Anterior cingulate cortex (tissue), 58 donors: ENCODE measurements around the gene MUC22.
"Not testable (repeated sequence)": the region's sequence is repeated elsewhere in the genome, so short reads cannot be mapped to it uniquely, and the experiment has no call there.

ENCODE experiments used
- DNase-seq, 58 donors: peaks; one replicate each; lab custom pipeline; 2025; lab: John Stamatoyannopoulos, UW

MUC22 gene

DNA sequence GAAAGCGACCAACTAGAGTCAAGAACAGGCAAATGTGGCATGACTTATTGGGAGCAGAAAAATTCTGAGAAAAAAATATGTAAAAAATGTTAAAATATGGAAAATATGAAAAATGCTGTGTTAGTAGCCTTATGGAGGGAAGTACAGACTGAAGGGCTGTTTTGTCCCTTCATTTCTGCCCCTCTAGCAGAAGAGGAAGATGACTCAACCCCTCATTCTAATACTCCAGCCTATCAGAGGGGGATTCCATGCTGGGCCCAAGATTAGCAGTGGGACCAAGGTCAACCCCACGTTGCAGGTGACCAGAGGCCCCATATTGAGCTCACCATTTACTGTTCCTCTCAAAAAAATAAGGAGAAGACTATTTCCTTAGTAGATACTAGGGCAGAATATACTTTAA, 18.4 kb upstream of the MUC22 start:
- no peak for DNase-seq

DNA sequence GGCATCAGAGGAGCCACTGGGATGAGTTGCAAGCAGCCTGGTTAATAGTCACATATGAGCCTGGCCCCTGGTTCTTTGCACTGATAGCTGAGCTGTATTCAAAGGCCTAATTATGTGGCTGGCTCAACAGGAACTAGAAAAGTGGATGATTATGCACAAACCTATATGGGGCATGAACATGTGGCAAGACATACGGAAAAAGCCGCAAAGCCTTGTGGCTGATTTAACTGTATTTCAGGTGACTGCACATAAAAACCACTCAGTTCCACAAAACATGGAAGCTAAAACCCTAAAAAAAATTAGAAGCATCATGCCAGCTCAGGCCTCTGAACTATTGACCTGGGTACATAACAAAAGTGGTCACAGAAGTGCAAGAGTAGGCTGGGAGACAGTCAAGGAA, 13.0 kb upstream of the MUC22 start:
- DNase-seq = no peak

GRCh38 chr6:30998785-30999184, 11.5 kb upstream of the MUC22 start:
- DNase-seq = no peak

- not testable (repeated sequence) for DNase-seq
Observed at GRCh38 chr6:31000067-31000860, 10.0 kb upstream of the MUC22 start.

- no peak for DNase-seq
Observed at GRCh38 chr6:31001281-31001888, 8.9 kb upstream of the MUC22 start.

GRCh38 chr6:31002471-31002870, 7.8 kb upstream of the MUC22 start:
- no peak for DNase-seq

- no peak for DNase-seq
Observed at GRCh38 chr6:31004794-31005193, 5.5 kb upstream of the MUC22 start.

DNA sequence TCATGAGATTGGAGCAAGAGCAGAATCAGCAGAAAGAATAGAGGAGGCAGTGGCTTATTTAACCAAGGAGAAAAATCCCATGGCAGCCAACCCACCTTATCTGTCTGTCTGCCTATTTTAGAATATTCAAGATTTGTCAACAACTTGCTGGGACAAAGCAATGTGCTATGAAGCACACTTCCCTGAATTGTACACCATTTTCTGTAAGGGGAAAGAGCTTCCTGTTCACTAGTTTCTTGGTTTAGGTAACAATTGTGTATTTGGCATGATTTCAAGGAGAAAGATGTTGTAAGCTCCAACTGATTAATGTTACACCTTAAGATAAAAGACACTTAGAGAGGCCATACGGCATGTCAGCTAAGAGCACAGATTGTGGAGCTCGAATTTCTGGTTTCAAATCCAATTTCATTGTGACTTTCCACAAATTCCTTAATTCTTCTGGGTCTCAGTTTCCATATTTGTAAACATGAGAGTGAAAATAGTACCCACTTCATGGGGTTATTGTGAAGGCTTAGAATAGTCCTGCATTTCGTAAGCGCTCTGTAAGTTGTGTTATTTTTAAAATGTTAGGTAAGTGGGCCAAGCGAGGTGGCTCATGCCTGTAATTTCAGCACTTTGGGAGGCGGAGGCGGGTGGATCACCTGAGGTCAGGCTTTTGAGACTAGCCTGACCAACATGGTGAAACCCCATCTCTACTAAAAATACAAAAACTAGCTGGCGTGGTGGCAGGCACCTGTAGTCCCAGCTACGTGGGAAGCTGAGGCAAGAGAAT, 4.8 kb upstream of the MUC22 start:
- DNase-seq = no peak

DNA sequence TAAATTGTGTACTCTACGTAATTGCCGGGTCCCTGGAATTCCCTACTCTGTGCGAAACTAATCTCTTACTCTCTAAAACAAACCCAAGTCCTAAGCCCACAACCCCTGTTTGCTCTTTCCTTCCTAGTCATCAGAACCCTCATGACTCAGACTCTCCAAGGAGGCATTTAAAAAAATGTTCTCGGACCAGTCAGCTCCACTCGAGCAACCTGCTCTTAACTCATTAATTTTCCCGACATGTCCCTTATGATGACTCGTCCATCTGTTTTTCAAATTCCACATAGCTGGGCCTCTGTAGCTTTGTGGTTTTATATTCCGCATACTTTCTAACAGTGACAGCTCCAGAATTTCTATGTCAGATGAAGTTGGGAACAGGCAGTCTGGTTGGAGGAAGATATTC, 2.6 kb upstream of the MUC22 start:
- no peak for DNase-seq

DNA sequence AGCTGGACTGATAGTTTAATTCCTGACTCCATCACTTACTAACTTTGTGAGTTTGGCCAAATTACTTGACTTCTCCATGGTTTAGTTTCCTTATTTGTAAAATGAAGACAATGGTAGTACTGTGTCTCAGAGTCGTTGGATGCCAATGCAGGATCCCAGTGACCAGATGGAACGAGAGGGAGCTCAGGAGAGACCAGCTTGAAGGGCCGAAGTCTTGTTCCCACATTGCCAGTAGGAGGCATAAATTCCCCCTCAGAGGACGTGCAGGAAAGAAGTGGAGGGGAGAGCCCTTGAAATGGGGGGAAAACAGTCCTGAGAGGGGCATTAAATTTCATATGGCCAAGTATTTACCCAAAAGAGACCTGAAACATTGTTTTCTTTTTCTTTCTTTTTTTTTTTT, 2.1 kb upstream of the MUC22 start:
- no peak for DNase-seq

- no peak for DNase-seq
Observed at GRCh38 chr6:31009731-31010130, 543 bp upstream of the MUC22 start.

- no peak for DNase-seq
Observed at GRCh38 chr6:31011153-31011552, 879 bp downstream of the MUC22 start.

- DNase-seq = no peak
Observed at GRCh38 chr6:31016659-31017299, 6.5 kb downstream of the MUC22 start.

- DNase-seq = not testable (repeated sequence)
Observed at GRCh38 chr6:31017436-31017835, 7.2 kb downstream of the MUC22 start.

DNA sequence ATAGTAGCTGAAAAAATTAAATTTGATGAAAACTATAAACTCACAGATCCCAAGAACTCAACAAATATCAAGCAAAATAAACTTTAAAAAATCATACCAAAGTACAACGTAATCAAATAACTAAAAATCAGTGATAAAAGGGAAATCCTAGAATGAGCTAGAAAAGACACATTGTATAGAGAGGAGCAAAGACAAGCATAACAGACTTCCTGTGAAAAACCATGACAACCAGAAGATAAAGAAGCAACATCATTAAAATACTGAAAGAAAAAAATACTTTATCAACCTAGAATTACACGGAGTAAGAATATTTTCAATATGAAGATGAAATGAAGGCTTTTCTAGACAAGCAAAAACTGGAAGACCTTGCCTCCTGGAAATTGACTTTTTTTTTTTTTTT, 9.8 kb downstream of the MUC22 start:
- no peak for DNase-seq

DNA sequence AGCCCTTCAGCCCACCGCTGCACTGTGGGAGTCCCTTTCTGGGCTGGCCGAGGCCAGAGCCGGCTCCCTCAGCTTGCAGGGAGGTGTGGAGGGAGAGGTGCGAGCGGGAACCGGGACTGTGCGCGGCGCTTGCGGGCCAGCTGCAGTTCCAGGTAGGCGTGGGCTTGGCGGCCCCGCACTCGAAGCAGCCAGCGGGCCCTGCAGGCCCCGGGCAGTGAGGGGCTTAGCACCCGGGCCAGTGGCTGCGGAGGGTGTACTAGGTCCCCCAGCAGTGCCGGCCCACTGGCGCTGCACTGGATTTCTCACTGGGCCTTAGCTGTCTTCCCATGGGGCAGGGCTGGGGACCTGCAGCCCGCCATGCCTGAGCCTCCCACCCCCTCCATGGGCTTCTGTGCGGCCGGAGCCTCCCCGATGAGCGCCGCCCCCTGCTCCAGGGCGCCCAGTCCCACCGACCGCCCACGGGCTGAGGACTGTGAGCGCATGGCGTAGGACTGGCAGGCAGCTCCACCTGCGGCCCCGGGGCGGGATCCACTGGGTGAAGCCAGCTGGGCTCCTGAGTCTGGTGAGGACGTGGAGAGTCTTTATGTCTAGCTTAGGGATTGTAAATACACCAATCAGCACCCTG, 10.5 kb downstream of the MUC22 start:
- not testable (repeated sequence) for DNase-seq

DNA sequence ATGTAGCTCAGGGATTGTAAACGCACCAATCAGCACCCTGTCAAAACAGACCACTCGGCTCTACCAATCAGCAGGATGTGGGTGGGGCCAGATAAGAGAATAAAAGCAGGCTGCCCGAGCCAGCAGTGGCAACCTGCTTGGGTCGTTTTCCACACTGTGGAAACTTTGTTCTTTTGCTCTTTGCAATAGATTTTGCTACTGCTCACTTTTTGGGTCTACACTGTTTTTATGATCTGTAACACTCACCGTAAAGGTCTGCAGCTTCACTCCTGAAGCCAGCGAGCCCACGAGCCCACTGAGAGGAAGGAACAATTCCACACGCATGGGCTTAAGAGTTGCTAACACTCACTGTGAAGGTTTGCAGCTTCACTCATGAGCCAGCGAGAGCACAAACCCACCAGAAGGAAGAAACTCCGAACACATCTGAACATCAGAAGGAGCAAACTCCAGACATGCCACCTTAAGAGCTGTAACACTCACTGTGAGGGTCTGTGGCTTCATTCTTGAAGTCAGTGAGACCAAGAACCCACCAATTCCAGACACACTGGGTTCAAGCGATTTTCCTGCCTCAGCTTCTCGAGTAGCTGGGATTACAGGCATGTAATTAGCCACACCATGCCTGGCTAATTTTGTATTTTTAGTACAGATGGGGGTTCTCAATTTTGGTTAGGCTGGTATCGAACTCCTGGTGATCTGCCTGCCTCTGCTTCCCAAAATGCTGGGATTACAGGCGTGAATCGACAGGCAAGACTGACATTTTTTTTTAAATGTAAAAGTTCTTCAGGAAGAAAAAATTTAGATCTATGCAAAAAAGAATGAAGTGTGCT, 11.6 kb downstream of the MUC22 start:
- not testable (repeated sequence) for DNase-seq

- DNase-seq = no peak
Observed at GRCh38 chr6:31025595-31025994, 15.3 kb downstream of the MUC22 start.

DNA sequence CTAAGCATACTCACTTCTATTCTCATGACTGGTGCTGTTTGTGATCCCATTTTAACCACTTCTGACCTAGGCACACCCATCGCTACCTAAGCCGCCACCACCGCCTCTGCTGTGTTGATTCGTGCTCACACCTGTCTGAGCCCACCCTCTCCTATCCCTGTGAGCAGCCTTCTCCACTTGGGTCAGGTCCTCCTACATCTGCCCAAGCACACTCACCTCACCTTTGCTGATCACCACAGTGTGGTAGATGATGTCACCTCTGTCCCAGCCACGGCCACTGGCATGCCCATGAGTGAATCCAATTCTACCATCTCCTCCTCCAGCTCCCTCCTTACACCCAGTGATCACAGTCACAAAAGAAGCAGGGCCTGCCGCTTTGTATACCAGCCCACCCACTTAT, 20.8 kb downstream of the MUC22 start:
- no peak for DNase-seq

DNA sequence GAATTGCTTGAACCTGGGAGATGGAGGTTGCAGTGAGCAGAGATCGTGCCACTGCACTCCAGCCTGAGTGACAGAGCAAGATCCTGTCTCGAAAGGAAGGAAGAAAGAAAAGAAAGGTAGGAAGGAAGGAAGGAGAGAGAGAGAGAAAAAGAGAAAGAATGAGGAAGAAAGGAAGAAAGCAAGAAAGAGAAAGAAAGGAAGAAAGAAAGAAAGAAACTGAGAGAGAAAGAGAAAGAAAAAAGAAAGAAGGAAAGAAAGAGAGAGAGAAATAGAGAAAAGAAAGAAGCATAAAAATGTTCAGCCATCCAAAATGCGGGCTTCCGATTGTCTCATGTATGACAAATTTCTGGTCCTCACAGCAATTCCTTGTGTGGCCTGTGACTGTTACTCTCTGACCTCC, 22.8 kb downstream of the MUC22 start:
- DNase-seq = no peak
